AG08395 (cell line): ENCODE results near the gene ZNF738.
"Not testable (repeated sequence)": the region's sequence is repeated elsewhere in the genome, so short reads cannot be mapped to it uniquely, and the experiment has no call there.

Source experiments
- DNase-seq: peaks from one replicate; pipeline ENCODE4 v3.0.0; 2012; ENCODE audit warnings: mixed read lengths, low spot score

ZNF738 gene

DNA sequence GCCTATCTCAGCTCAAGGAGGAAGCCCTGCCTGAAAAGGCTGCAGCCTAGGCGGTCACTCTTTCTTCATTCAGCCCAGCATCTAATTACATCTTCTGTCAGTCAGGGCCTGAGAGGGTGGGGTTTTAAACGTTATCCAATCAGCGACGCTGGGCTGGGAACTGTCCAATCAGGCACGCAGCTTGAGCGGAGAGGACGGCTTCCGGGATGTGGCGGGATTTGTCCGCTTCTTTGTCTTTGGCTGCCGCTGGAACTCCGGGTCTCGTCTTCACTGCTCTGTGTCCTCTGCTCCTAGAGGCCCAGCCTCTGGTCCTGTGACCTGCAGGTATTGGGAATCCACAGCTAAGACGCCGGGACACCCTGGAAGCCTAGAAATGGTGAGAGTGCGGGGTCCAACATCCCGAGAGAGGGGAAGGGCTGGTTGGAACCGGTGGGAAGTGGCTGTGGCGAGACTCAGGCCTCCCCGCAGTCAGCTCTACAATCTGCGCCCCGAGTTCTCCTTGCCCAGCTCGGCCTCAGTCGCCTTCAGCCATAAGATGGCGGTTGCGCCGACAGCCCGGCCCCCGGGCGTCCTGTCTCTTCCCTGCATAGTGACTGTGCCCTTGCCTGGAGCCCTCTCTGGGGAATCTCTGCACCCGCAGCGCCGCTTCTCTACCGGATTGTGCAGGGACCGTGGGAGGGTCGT, at the start of gene ZNF738:
Gene ZNF738, plus strand, starts transcription at position 233 of the 684 bp plus-strand sequence. Its CDS starts 141 bp downstream, at position 374.
- DNase-seq = peak; percentile 98

DNA sequence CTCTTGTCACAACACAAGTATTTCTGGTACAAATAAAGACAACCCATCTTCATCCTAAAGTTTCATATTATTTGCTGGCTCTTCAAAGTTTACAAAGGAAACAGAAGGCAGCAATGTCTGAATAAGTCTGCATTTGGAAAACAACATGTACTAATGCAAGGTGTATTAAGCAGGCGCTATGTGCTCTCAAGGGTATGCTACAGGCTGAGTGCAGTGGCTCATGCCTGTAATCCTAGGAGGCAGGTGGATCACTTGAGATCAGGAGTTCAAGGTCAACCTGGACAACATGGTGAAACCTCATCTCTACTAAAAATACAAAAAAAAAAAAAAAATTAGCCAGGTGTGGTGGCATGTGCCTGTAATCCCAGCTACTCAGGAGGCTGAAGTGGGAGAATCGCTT, 46.0 kb upstream of the ZNF738 start:
- not testable (repeated sequence) for DNase-seq

DNA sequence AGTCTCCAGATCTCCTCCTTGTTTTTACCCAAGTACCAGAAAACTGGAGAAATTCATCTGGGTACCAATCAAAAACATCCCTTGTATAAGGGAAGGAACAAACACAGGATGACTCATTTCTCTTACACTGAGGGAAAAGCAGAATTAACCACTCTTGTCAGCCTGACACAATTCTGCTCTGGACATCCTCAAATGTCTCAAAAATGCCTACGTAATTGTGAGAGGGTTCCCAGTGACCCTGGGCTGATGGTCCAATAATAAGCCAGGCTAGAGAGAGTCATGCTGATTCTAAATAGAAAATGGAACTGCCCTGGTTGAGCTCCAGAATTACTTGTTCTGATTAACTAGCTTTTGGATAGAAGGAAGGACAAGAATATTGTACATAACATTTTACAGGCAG, 44.1 kb upstream of the ZNF738 start:
- DNase-seq = no peak

DNA sequence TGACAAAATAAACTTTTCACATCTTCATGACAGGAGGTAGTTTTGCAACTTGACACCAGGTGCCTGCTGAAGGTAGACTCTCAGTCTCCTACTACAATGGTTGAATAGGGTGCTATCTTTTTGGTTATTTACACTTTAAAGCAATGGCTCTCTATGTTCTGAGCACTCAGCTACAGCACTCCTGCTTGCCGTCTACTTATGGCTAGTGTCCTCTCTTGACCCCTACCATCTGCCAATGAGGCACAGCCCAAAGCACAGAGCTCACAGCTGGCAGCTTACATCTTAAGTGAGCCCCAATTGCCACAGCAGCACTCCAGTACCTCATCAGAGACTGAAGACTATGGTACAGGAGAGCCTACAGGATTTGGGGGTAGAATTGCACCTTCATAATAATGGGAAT, 41.0 kb upstream of the ZNF738 start:
- DNase-seq = no peak

DNA sequence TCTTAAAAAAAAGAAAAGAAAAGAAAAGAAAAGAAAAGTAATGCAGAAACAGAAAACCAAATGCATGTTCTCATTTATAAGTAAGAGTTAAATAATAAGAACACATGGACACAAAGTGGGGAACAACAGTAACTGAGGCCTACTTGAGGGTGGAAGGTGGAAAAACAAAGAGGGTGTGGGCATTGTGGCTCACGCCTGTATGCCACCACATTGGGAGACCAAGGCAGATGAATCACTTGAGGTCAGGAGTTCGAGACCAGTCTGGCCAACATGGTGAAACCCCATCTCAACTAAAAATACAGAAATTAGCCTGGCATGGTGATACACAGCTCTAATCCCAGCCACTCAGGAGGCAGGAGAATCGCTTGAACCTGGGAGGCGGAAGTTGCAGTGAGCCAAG, 37.7 kb upstream of the ZNF738 start:
- DNase-seq = no peak

DNA sequence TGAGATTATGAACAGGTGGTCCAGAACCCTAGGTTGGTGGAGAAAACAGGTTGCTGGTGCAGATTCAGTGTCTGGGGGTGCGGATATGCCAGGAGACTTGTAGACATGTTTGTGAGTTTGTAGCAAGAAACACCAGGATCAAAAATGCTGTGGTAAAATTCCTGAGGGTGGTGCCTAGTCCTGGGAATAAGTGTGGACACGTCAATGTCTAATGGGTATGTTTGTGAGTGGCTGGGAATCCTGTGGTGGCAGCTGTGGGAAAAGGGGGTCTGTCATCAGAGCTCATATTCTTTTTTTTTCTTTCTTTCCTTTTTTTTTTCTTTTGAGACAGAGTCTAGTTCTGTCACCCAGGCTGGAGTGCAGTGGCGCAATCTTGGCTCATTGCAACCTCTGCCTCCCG, 36.8 kb upstream of the ZNF738 start:
- DNase-seq = no peak

DNA sequence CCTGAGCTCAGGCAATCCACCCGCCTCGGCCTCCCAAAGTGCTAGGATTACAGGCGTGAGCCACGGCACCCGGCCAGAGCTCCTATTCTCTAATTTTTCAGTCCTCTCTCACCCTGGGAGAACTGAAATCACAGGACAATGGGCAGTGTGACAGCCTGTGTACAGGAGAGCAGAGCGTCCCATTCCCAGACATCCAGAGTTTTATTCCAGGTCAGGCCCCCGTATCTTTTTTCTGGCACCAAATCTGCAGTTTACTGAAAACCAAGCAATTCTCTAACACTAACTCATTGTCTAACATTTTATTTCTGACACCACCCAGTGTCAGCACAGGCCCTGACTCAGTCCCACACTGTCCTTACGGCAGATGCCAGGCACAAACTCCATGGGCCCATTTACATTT, 36.3 kb upstream of the ZNF738 start:
- DNase-seq = no peak

DNA sequence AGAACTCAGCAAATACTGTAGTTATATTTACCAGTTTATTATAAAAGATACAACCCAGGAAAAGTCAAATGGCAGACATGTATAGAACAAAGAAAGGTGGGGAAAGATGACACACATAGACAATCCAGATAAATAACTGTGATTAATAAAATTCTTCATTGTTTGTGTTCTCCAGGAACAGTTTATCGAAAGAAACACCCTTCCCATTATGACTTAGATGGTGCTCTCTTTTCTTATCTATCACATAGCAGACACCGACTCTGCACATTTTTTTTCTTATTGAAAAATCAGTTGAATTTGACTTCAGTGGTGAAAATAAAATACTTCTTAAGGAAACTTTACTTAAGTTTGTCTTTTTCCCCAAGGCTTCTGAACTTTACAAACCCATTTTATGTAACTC, 35.8 kb upstream of the ZNF738 start:
- DNase-seq = no peak

DNA sequence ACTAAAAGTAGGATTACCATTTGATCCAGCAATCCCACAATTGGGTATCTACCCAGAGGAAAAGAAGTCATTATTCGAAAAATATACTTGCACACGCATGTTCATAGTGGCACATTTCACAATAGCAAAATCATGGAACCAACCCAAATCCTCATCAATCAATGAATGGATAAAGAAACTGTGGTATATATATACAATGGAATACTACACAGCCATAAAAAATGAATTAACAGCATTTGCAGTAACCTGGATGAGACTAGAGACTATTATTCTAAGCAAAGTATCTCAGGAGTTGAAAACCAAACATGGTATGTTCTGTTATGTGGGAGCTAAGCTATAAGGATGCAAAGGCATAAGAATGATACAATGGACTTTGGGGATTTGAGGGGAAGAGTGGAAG, 32.6 kb upstream of the ZNF738 start:
- no peak for DNase-seq

DNA sequence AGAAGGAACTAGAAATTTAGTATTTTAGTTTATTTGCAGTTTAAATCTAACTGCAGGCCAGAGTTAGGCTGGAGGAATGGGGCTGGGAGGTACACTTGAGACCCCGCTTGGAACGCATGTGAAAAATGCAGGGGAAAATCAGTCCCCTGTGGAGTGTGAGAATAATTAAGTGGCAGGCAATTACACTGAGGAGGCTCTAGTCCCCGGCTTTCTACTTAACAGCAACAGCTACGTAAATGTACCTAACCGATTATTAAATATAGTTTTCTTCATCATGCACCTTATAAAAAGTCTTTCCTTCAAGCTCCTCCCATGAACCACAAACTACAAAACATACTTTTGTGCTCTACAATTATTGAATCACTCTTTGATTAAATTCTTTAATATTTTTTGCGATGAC, 30.4 kb upstream of the ZNF738 start:
- DNase-seq = no peak

DNA sequence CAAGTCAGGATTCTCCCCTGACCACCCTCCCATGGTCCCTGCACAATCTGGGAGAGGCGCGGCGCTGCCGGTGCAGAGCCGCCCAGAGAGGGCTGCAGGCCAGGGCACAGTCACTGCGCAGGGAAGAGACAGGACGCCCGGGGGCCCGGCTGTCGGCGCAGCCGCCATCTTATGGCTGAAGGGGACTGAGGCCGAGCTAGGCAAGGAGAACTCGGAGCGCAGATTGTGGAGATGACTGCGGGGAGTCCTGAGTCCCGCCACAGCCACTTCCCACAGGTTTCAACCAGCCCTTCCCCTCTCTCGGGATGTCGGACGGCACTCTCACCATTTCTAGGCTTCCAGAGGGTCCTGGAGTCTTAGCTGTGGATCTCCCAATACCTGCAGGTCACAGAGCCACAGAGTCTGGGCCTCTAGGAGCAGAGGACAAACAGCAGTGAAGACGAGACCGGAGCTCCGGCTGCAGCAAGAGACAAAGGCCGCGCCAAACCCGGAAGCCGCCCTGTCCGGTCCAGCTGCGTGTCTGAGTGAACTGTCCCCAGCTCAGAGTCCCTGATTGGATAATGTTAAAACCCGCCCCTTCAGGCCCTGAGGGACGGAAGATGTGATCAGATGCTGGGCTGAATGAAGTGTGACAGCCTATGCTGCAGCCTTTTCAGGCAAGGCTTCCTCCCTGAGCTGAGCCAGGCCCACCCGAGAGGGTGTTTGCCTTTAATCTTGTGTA, 29.8 kb upstream of the ZNF738 start, which contains the start of gene ZNF708:
Gene ZNF708, minus strand, starts transcription at position 526 of the 721 bp plus-strand sequence. Its CDS starts 198 bp downstream, at position 328.
- DNase-seq = peak; percentile 93

DNA sequence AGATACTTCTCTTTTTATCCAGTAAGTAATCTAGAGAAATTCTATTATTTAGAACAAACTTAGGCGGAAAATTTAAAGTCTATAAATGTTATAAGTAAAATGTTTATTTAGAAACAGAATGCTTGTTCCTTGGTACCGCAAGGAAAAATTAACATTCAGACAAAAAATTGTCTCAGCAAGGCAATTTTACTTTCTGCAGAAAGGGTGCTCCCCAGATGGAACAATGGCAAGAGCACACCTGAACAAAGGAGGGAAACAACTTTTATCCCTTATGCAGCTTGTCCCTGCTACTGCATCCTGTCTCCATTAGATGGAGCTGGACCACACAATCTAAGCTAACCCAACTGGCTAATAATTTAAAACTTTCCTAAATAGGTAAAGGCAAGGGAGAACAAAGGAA, 23.1 kb upstream of the ZNF738 start:
- DNase-seq = no peak

DNA sequence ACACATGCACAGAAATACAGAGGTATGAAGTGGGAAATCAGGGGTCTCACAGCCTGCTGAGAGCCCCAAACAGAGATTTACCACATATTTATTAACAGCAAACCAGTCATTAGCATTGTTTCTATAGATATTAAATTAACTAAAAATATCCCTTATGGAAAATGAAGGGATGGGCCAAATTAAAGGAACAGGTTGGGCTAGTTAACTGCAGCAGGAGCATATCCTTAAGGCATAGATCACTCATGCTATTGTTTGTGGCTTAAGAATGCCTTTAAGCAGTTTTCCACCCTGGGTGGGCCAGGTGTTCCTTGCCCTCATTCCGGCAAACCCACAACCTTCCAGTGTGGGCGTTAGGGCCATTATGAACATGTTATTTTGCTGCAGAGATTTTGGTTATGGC, 14.0 kb upstream of the ZNF738 start:
- not testable (repeated sequence) for DNase-seq

DNA sequence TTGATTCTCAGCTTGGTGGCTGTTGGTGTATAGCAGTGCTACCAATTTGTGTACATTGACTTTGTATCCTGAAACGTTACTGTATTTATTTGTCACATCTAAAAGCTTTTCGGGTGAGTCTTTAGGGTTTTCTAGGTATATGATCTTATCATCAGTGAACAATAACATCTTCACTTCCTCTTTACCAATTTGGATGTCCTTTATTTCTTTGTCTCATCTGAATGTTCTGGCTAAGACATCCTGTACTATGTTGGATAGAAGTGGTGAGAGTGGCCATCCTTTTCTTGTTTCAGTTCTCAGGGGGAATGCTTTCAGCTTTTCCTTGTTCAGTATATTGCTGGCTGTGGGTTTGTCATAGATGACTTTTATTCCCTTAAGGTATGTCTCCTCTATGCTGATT, 6.0 kb upstream of the ZNF738 start:
- DNase-seq = no peak

DNA sequence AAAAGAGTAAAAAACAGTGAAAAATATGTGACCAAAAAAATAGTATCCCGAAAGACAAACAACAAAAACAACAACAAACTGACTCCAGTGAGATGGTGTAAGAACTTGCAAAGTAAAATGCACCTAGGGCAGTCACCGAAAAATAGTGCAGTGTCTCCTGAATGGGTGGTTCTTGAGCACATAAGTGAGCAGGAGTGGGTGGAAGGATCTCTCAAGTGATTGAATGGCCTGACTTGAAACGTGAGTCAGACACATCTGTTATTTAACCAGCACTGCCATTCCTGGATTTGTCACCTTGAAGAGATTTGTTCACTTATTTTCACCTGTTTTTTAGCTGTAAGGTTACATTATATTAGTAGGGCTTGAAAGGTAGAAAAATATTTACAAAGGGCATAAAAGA, 3.5 kb downstream of the ZNF738 start:
- DNase-seq = no peak

DNA sequence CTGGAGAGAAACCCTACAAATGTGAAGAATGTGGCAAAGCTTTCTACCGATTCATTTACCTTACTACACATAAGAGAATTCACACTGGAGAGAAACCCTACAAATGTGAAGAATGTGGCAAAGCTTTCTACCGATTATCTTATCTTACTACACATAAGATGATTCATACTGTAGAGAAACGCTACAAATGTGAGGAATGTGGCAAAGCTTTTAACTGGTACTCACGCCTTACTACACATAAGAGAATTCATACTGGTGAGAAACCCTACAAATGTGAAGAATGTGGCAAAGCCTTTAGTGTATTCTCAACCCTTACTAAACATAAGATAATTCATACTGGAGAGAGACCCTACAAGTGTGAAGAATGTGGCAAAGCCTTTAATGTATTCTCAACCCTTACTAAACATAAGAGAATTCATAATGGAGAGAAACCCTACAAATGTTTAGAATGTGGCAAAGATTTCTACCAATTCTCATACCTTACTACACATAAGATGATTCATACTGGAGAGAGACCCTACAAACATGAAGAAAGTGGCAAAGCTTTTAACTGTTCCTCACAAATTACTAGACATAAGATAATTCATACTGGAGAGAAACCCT, 25.3 kb downstream of the ZNF738 start:
- DNase-seq = no peak

DNA sequence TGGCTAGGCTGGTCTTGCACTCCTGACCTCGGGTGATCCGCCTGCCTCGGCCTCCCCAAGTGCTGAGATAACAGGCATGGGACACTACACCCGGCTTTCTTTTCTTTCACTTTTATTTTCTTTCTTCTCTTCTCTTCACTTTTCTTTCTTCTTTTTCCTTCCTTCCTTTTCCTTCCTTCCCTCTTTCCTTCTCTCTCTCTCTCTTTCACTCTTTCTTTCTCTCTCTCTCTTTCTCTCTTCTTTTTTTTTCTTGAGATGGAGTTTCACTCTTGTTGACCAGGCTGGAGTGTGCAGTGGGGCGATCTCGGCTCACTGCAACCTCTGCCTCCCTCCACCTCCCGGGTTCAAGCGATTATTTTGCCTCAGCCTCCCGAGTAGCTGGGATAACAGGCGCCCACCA, 37.3 kb downstream of the ZNF738 start:
- no peak for DNase-seq

DNA sequence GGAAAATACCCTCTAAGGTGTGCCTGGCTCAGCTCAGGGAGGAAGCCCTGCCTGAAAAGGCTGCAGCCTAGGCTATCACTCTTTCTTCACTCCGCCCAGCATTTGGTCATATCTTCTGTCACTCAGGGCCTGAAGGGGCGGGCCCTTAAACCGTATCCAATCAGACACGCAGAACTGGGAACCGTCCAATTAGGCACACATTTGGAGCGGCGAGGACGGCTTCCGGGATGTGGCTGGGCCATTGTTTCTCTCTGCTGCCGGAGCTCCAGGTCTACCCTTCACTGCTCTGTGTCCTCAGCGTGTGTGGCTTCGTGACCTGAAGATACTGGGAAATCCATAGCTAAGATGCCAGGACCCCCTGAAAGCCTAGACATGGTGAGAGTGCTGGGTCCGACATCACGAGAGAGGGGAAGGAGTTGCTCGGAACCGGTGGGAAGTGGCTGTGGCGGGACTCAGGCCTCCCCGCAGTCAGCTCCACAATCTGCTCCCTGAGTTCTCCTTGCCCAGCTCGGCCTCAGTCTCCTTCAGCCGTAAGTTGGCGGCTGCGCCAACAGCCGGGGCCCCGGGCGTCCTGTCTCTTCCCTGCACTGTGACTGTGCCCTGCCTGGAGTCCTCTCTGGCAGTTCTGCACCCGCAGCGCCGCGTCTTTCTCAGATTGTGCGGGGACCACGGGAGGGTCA, 38.2 kb downstream of the ZNF738 start, which contains the start of gene ZNF493:
Gene ZNF493, plus strand, starts transcription at position 241 of the 680 bp plus-strand sequence. Its CDS starts 105 bp downstream, at position 346.
- peak; percentile 90 for DNase-seq

DNA sequence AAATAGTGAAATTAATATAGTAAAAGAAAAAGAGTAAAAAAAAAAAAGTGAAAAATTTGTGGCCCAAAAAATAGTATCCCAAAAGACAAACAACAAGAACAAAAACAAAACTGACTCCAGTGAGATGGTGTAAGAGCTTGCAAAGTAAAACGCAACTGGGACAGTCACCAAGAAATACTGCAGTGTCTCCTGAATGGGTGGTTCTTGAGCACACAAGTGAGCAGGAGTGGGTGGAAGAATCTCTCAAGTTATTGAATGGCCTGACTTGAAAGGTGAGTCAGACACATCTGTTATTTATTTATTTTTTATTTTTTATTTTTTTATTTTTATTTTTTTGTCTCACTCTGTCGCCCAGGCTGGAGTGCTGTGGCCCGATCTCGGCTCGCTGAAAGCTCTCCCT, 40.1 kb downstream of the ZNF738 start:
- DNase-seq = no peak

DNA sequence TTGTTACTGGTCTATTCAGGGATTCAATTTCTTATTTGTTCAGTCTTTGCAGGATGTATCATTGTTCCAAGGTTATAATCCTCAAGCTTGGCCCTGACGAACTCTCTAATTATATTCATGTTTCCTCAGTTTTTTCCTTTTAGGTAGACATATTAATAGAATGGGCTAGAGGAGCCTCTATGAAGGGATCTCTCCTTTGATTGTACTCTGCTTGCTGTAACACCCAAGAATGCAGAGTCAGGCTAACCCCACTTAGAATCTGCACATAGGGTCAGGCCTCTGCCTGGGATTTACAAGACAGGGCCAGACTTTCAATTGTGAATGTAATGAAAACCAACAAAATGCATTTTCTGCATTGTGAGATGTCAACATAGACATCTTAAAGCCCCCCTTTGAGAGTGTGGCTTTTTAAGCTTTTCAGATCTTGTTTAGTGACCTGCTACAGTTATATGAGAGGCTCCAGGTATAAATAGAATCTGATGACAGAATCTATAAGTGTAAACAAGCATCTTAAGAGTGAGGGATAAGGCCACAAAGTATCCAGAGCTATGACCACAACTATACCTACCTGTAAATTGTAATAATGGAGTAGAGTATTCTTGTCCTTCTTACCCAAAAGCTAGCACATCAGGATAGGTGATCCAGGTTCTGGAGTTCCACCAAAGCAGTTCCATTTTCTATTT, 43.6 kb downstream of the ZNF738 start:
- DNase-seq = no peak

DNA sequence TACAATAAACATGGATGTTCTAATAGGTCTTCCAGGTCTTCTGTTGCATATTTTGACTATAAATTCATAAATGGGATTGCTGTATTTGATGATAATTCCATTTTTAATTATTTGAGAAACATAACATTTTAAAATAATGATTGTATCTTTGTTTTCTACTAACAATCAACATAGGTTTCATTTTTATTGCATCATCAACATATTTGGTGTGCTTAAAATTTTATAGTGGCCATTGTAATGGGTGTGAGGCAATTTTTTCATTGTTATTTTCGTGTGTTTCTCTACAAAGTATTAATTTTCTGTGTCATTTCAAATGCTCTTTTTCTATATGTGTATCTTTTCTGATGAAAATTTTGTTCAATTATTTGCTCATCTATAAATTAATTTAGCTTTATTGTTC, 51.4 kb downstream of the ZNF738 start:
- DNase-seq = no peak

DNA sequence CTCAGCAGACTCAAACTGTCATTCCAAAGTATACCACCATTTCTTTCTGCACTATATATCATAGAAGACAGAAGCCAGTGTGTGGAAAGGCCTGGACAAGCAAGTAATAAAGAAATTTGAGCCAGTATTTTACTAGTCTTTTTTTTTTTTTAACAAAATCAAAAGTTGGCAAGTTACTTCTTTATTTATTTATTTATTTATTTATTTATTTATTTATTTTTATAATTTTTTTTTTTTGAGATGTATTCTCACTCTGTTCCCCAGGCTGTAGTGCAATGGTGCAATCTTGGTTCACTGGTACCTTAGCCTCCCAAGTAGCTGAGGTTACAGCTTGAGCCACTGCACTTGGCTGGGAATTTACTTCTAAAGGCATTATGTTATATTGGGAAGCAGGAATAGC, 63.4 kb downstream of the ZNF738 start:
- DNase-seq = no peak
